K562 (cell line): ENCODE results near the gene C1R. TPM values are rescaled to one million over a fixed set of nuclear protein-coding genes. Genes with fewer than 3 reads are reported as not detected.

Experiments used
- ARID4B ChIP-seq: sonication (generic); formaldehyde crosslinking; IDR thresholded peaks from 2 replicates; pipeline ENCODE4 v1.8.0; 2022; ENCODE audit warnings: mild to moderate bottlenecking, missing genetic modification reagents
- CCNT2 ChIP-seq: IDR thresholded peaks from 2 replicates; pipeline ENCODE4 v1.6.1; 2011; ENCODE audit warnings: borderline replicate concordance, low read depth, mild to moderate bottlenecking, moderate library complexity, mixed read lengths, low read length; ENCODE audit not compliant: insufficient read length; ENCODE audit errors: extremely low read depth
- DIDO1 ChIP-seq: fragments of 450-650 bp; IDR thresholded peaks from 2 replicates; pipeline ENCODE4 v1.6.1; 2016; ENCODE audit warnings: low read depth, missing biosample characterization, missing genetic modification characterization
- FOXM1 ChIP-seq, 2 experiments: fragments of 450-650 bp in 1 of 2; sonication (generic) in 1 of 2; formaldehyde crosslinking in 1 of 2; IDR thresholded peaks; 2 replicates each; pipeline versions ENCODE4 v1.6.1 to v1.9.0; 2017 to 2022; ENCODE audit warnings: low read depth in 2 of 2, mild to moderate bottlenecking in 2 of 2, missing genetic modification reagents in 1 of 2, moderate library complexity in 1 of 2
- ILK ChIP-seq: fragments of 450-650 bp; IDR thresholded peaks from 2 replicates; pipeline ENCODE4 v1.6.1; 2016; ENCODE audit warnings: missing genetic modification characterization, low read depth, mild to moderate bottlenecking, missing compliant biosample characterization, moderate library complexity, borderline replicate concordance
- KDM1A ChIP-seq, 2 experiments: fragments of 450-650 bp; IDR thresholded peaks; 2 replicates each; pipeline ENCODE4 v1.6.1; 2016; ENCODE audit warnings: mild to moderate bottlenecking in 2 of 2
- MTA2 ChIP-seq: fragments of 450-650 bp; IDR thresholded peaks from 2 replicates; pipeline ENCODE4 v1.6.1; 2016; ENCODE audit warnings: low read depth
- MYC ChIP-seq, 2 experiments: fragments of 250-450 bp in 1 of 2; sonication (Bioruptor Pico) in 1 of 2; IDR thresholded peaks; 2 replicates each; pipeline versions ENCODE4 v1.5.1 to v1.6.1; 2012 to 2021; ENCODE audit warnings: low read depth in 2 of 2, borderline replicate concordance in 1 of 2, improper control_type of control experiment in 1 of 2, low read length in 1 of 2, mild to moderate bottlenecking in 1 of 2, moderate library complexity in 1 of 2
- NCOR1 ChIP-seq: fragments of 450-650 bp; IDR thresholded peaks from 2 replicates; pipeline ENCODE4 v1.6.1; 2016; ENCODE audit warnings: mild to moderate bottlenecking, moderate library complexity
- NFIC ChIP-seq: fragments of 450-650 bp; IDR thresholded peaks from 2 replicates; pipeline ENCODE4 v1.6.1; 2017; ENCODE audit warnings: mild to moderate bottlenecking, inconsistent platforms
- TCF3 ChIP-seq: sonication (generic); formaldehyde crosslinking; IDR thresholded peaks from 2 replicates; pipeline ENCODE4 v1.4.0; 2020; ENCODE audit warnings: mild to moderate bottlenecking, missing genetic modification reagents
- TFAP4 ChIP-seq: sonication (generic); formaldehyde crosslinking; IDR thresholded peaks from 2 replicates; pipeline ENCODE4 v1.8.0; 2022; ENCODE audit warnings: missing genetic modification reagents, mild to moderate bottlenecking, moderate library complexity, borderline replicate concordance
- TRIM24 ChIP-seq, 2 experiments: fragments of 450-650 bp; IDR thresholded peaks; 2 replicates each; pipeline ENCODE4 v1.6.1; 2016
- ZMIZ1 ChIP-seq, 2 experiments: fragments of 150-350 bp in 1 of 2; IDR thresholded peaks; 2 replicates each; pipeline ENCODE4 v1.6.1; 2012 to 2016; ENCODE audit warnings: low read depth in 2 of 2, low read length in 2 of 2, mild to moderate bottlenecking in 1 of 2, moderate library complexity in 1 of 2
- ZNF431 ChIP-seq: sonication (generic); formaldehyde crosslinking; IDR thresholded peaks from 2 replicates; pipeline ENCODE4 v1.8.0; 2022; ENCODE audit warnings: mild to moderate bottlenecking, missing genetic modification reagents
- ZNF766 ChIP-seq: fragments of 200-800 bp; sonication (Bioruptor generic); conservative IDR thresholded peaks from 2 replicates; pipeline ENCODE4 v1.6.1; 2016; ENCODE audit warnings: missing genetic modification characterization, missing compliant biosample characterization
- polyA plus RNA-seq, 8 experiments: library from polyadenylated mRNA; depleted of rRNA in 4 of 8; stranded (reverse) in 5 of 8; unstranded in 3 of 8; fragments of >200 nt; fragmentation: Nextera tagmentation in 2 of 8; fragmentation: Illumina TruSeq in 1 of 8; extraction: Ambion mirVana in 2 of 8; extraction: Trizol in 1 of 8; gene quantifications; 2 replicates each; pipeline versions ENCODE4 v1.2.1 to v1.2.3, GENCODE V29; 2011 to 2014; ENCODE audit warnings: inconsistent platforms in 1 of 8, missing spikeins in 1 of 8
- total RNA-seq, 7 experiments: library from RNA; depleted of rRNA in 6 of 7; stranded (reverse); fragments of >200 nt in 6 of 7; fragmentation: Illumina TruSeq in 2 of 7; extraction: Trizol in 2 of 7; gene quantifications; 2 replicates each; pipeline versions ENCODE4 v1.2.1 to v1.2.3, GENCODE V29; 2011 to 2021; ENCODE audit warnings: low replicate concordance in 1 of 7

C1R gene
- total and polyA plus RNA-seq, 9 of the 15 experiments (the other 6 are each of a cell fraction or from before 2014, with no cell fraction given), result 0.07 to 1.0 (median 0.33) TPM; not detected in 1

GRCh38 chr12:7122811-7123769, 30.8 kb upstream of the C1R start (continued):
- TF ChIP-seq ZMIZ1 (IDR thresholded peaks at IDR 0.05; ENCODE audit: low read depth in 2 of 2, low read length in 2 of 2) (0 out of 4 replicates have a peak, but pooled peaks of 1 of the 2 experiments have one; percentile 34), KDM1A (IDR thresholded peaks at IDR 0.05) (0 out of 4 replicates have a peak, but pooled peaks of 1 of the 2 experiments have one; percentile 33), DIDO1 (tag) (no peak), TRIM24 (IDR thresholded peaks at IDR 0.05) (peak in 1 of 2 experiments; percentile 60; a peak in 2 of 4 replicates), ILK (no peak), TFAP4 (peak; percentile 60; the same call in 1 of the 2 replicates), FOXM1 (IDR thresholded peaks at IDR 0.05; ENCODE audit: low read depth) (peak; percentile 42; the same call in 1 of the 2 replicates), FOXM1 (CRISPR knock-in tag; IDR thresholded peaks at IDR 0.05; ENCODE audit: low read depth) (no peak), NCOR1 (peak; percentile 84), NFIC (peak; percentile 95), TCF3 (CRISPR knock-in tag) (peak; percentile 87), MYC (IDR thresholded peaks at IDR 0.05; ENCODE audit: low read depth, low read length) (0 out of 2 replicates have a peak, but pooled peaks have one; percentile 18), MYC (CRISPR knock-in tag; IDR thresholded peaks at IDR 0.05; ENCODE audit: borderline replicate concordance, low read depth) (no peak), ZNF431 (CRISPR knock-in tag) (no peak), CCNT2 (peak; percentile 75), ARID4B (no peak), ZNF766 (CRISPR knock-in tag) (peak; percentile 32; the same call in 1 of the 2 replicates), MTA2 (peak; percentile 67)
